Activated CD8-positive, alpha-beta T cell treated with anti-CD3 and anti-CD28 coated beads for 36 hours (primary cell): ENCODE measurements around the gene SLC19A1. TPM values are rescaled to one million over a fixed set of nuclear protein-coding genes. Genes with fewer than 3 reads are reported as not detected.

Experiments
- ATAC-seq: fragments of 200-7000 bp; cut with Tn5 transposase; one replicate; pipeline ENCODE4 v1.10.0; 2021; ENCODE audit warnings: mild to moderate bottlenecking, moderate library complexity
- CTCF ChIA-PET: fragments of 350-600 bp; sonication (Branson Sonifier 250); formaldehyde crosslinking; loops from one replicate; lab custom pipeline; 2021; ENCODE audit warnings: antibody characterized with exemption; lab: Charles Lee
- POLR2A ChIA-PET: fragments of 350-600 bp; sonication (Branson Sonifier 250); formaldehyde crosslinking; loops from one replicate; lab custom pipeline; 2021; ENCODE audit warnings: antibody characterized with exemption; lab: Charles Lee
- DNase-seq: peaks from one replicate; pipeline ENCODE4 v3.0.0-alpha.2; 2020
- H3K27ac Mint-ChIP-seq: one replicate; pipeline ENCODE4 v1.8.0; 2021; ENCODE audit warnings: mild to moderate bottlenecking, mixed read lengths
- H3K27me3 Mint-ChIP-seq: one replicate; pipeline ENCODE4 v1.8.0; 2021; ENCODE audit warnings: mixed read lengths
- H3K36me3 Mint-ChIP-seq: one replicate; pipeline ENCODE4 v1.8.0; 2021; ENCODE audit warnings: low read depth, mixed read lengths
- H3K4me1 Mint-ChIP-seq: one replicate; pipeline ENCODE4 v1.8.0; 2021; ENCODE audit warnings: low read depth, mixed read lengths
- H3K4me3 Mint-ChIP-seq: one replicate; pipeline ENCODE4 v1.8.0; 2021; ENCODE audit warnings: mild to moderate bottlenecking, moderate library complexity, mixed read lengths
- H3K9me3 Mint-ChIP-seq: one replicate; pipeline ENCODE4 v1.8.0; 2021; ENCODE audit warnings: mixed read lengths
- intact Hi-C: fragments of 100-400 bp; cut with micrococcal nuclease; formaldehyde crosslinking; loops from one replicate; pipeline ENCODE4 v1.10.0; 2022
- total RNA-seq, 2 experiments: library from RNA; stranded (reverse); gene quantifications; one replicate each; pipeline ENCODE4 v1.2.3, GENCODE V29; 2021
- TF ChIP-seq, protein P1 (sequence below): fragments of 200-600 bp; IDR thresholded peaks from one replicate; pipeline ENCODE4 v1.8.0; 2022; ENCODE audit warnings: antibody characterized with exemption, mild to moderate bottlenecking

Gene SLC19A1
- total RNA-seq, 2 experiments from 2014 or later: 40.1 to 46.1 TPM

DNA sequence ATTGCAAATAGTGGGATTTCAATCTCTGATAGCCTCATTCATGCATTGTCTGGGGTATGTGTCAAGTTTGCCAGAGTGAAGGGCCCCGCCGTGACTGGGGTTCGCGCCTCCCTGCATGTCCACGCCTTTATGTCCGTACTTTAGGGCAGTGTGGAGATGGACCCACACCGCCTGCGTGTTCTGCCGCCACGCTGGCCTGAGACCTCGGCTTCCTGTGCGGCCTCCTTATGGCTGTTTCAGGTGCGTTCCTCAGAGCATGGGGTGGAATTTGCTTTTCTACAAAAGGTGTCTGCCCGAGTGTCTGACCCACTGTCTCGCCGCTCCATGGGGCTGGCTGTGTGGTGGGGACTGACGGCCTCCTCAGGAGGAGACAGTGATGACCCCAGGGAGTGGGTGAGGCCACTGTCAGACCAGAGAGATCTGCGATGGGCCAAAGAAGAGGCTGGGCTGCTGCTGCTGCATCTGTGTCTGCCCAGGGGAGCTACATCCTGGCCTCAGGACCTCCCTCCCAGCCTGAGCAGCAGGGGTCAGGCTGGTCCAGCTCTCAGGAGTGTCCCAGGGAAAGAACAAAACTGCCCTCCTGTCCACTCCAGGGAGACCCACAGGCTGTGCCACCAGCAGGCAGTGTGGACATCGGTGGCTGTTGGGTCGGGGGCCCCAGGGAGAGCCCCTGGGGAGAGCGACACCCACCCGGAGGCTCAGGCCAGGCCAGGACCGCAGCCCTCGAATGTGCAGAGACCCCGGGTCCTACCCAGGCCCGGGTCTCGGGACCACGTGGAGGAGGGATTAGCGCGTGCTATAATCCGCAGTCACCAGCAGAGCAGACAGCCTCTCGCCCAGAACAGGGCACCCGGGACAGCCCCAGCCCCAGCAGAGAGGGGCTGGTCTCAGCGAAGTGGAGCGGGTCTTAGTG, 9.8 kb upstream of the SLC19A1 start:
- Mint-ChIP-seq H3K4me3 (peak overlapping the region; percentile 59), H3K36me3 (no peaks in the 10 kb centered on the region), H3K4me1 (peaks cover 30% of the 10 kb centered on the region), H3K9me3 (no peaks in the 10 kb centered on the region), H3K27ac (peak overlapping the region; percentile 98), H3K27me3 (no peaks in the 10 kb centered on the region)
- DNase-seq: peak; percentile 35
- TF ChIP-seq, protein P1, sequence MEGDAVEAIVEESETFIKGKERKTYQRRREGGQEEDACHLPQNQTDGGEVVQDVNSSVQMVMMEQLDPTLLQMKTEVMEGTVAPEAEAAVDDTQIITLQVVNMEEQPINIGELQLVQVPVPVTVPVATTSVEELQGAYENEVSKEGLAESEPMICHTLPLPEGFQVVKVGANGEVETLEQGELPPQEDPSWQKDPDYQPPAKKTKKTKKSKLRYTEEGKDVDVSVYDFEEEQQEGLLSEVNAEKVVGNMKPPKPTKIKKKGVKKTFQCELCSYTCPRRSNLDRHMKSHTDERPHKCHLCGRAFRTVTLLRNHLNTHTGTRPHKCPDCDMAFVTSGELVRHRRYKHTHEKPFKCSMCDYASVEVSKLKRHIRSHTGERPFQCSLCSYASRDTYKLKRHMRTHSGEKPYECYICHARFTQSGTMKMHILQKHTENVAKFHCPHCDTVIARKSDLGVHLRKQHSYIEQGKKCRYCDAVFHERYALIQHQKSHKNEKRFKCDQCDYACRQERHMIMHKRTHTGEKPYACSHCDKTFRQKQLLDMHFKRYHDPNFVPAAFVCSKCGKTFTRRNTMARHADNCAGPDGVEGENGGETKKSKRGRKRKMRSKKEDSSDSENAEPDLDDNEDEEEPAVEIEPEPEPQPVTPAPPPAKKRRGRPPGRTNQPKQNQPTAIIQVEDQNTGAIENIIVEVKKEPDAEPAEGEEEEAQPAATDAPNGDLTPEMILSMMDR: no peak
- ChIA-PET CTCF (interaction anchor here (2.3 kb wide), 1 partner anchor 44 kb away, joined by 15 read pairs; no protein-coding TSS in a partner anchor), POLR2A (interaction anchor here (0.8 to 2.6 kb wide), 5 partner anchors 18 to 266 kb away, joined by 3 to 8 read pairs (median 3); no protein-coding TSS in a partner anchor)
- intact Hi-C loops: loop anchor here (5.0 kb wide), 1 partner anchor 265 kb away; no protein-coding TSS in a partner anchor
- peak; percentile 5 for ATAC-seq

DNA sequence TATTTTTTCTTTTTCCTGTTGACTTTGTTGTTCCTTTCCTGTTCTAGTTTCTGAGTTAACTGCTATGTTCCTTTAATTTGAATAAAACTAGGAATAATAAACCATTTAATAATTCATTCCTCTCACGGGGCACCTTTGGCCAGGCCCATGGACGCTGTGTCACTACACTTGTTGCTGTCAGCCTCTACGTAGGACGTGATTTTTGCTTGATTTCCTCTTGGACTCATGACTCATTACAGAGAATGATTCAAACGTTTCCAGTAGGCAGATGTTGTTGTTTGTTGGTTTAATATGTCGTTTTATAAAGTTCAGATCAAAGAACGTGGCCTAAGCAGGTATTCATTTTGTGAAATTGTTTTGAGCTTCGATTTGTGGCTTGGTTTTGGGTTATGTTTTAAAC, 9.1 kb upstream of the SLC19A1 start:
- ChIA-PET CTCF (interaction anchor here (2.3 kb wide), 1 partner anchor 45 kb away, joined by 15 read pairs; no protein-coding TSS in a partner anchor), POLR2A (interaction anchor here (0.8 to 2.6 kb wide), 5 partner anchors 17 to 267 kb away, joined by 3 to 8 read pairs (median 3); no protein-coding TSS in a partner anchor)
- Mint-ChIP-seq H3K36me3 (no peaks in the 10 kb centered on the region), H3K27me3 (no peaks in the 10 kb centered on the region), H3K4me1 (peaks cover 30% of the 10 kb centered on the region), H3K4me3 (peak overlapping the region; percentile 59), H3K27ac (peak overlapping the region; percentile 98), H3K9me3 (no peaks in the 10 kb centered on the region)
- intact Hi-C loops: loop anchor here (5.0 kb wide), 1 partner anchor 266 kb away; no protein-coding TSS in a partner anchor
- ATAC-seq: peak; percentile 70
- TF ChIP-seq, protein P1: no peak
- DNase-seq: peak; percentile 73

DNA sequence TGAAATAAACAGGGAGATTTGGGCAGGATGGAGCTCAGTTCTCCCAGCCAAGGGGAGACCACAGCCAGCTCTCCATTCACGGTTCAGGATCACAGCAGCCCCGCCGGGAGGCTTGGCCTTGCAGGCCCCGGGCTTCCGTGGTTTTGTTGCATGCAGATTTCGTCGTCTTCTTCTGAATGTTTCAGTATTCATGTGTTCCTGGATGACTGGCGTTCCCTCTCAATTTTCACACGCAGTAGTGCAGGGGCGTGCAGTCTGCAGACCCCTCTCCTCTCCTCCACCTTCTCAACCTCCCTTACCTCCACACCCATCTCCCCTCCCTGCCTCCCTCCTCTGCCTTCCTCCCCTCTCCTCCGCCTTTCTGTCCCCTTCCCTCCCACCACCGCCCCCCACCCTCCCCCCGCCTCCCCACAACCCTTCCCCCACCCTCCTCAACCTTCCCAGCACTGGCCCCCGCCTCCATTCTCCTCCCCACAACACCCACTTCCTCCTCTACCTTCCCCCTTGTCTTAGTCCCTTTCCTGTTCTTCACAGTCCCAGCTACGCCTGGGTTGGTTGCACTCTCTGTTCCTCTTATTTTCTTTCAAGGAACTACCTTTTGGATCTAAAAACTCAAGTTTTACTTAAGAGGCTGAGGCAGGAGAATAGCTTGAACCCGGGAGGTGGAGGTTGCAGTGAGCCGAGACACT, 8.4 kb upstream of the SLC19A1 start:
- H3K27me3 Mint-ChIP-seq: no peaks in the 10 kb centered on the region
- POLR2A ChIA-PET: interaction anchor here (0.5 to 2.6 kb wide), 5 partner anchors 16 to 521 kb away, joined by 3 to 8 read pairs (median 3); no protein-coding TSS in a partner anchor
- CTCF ChIA-PET: interaction anchor here (2.3 kb wide), 1 partner anchor 46 kb away, joined by 15 read pairs; no protein-coding TSS in a partner anchor
- no peaks in the 10 kb centered on the region for H3K9me3 Mint-ChIP-seq
- H3K4me3 Mint-ChIP-seq: peak overlapping the region; percentile 59
- ATAC-seq (peak; percentile 31), DNase-seq (peak; percentile 73)
- TF ChIP-seq, protein P1: no peak
- peak overlapping the region; percentile 98 for H3K27ac Mint-ChIP-seq
- no peaks in the 10 kb centered on the region for H3K36me3 Mint-ChIP-seq
- intact Hi-C loops: loop anchor here (5.0 kb wide), 1 partner anchor 267 kb away; no protein-coding TSS in a partner anchor
- H3K4me1 Mint-ChIP-seq: peaks cover 30% of the 10 kb centered on the region

DNA sequence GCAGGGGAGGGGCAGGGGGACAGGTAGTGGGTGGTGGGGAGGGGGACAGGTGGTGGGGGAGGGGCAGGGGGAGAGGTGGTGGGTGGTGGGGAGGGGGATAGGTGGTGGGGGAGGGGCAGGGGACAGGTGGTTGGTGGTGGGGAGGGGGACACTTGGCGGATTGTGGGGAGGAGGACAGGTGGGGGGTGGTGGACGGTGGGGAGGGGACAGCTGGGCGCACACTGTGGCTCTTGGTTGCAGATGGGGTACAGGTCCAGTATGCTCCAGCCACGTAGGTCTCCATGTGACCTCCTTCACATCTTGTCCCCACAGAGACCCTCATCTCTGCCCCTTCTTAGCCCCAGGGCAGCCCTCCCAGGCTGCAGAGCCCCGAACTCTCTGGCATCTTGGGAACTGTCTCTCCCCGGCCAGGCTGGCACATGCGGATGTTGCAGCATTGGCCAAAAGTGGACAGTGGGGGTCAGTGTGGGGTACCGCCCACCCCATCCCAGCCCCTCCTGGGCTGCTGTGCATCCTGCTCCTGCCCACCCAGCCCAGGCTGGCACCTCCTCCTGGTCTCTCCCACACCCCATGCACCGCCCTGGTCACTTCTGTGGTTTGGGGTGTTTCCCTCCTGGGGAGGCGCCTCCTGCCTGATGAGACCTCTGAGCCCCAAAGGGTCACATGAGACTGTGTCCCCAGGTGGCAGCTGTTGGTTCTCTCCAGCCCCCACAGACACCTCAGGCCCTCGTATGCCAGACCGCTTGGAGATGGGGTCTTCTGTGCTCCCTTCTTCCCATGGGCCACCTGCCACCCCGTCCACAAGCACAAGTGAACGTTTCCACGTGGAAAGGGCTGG, 7.6 kb upstream of the SLC19A1 start:
- ChIA-PET POLR2A (interaction anchor here (0.5 to 2.6 kb wide), 2 partner anchors 43 to 520 kb away, joined by 3 to 8 read pairs; no protein-coding TSS in a partner anchor), CTCF (interaction anchor here (2.3 kb wide), 1 partner anchor 47 kb away, joined by 15 read pairs; no protein-coding TSS in a partner anchor)
- Mint-ChIP-seq H3K4me3 (peak overlapping the region; percentile 59), H3K27ac (peak overlapping the region; percentile 98), H3K9me3 (no peaks in the 10 kb centered on the region), H3K4me1 (peaks cover 30% of the 10 kb centered on the region), H3K27me3 (no peaks in the 10 kb centered on the region), H3K36me3 (no peaks in the 10 kb centered on the region)
- TF ChIP-seq, protein P1: no peak
- no peak for ATAC-seq
- DNase-seq: peak; percentile 27
- intact Hi-C loops: loop anchor here (5.0 kb wide), 1 partner anchor 267 kb away; no protein-coding TSS in a partner anchor
